GM10248 (cell line): Measurements from ENCODE around the gene TAF1D.

Experiments used
- CTCF ChIA-PET: fragments of 300-600 bp; sonication (Branson Sonifier 250); formaldehyde crosslinking; extraction: SDS; loops from one replicate; lab custom pipeline; 2021; ENCODE audit warnings: antibody characterized with exemption; lab: Yijun Ruan, JAX
- POLR2A ChIA-PET: fragments of 350-650 bp; sonication (Branson Sonifier 250); formaldehyde crosslinking; extraction: SDS; loops from one replicate; lab custom pipeline; 2020; ENCODE audit warnings: antibody characterized with exemption; lab: Yijun Ruan, JAX
- DNase-seq: peaks from one replicate; pipeline ENCODE4 v3.0.0; 2012; ENCODE audit errors: extremely low spot score
- TF ChIP-seq, protein P1 (sequence below): IDR thresholded peaks from 2 replicates; pipeline ENCODE4 v1.5.1; 2012; ENCODE audit warnings: mild to moderate bottlenecking, low read depth; ENCODE audit errors: extremely low read depth, missing control alignments, control extremely low read depth

TAF1D gene

DNA sequence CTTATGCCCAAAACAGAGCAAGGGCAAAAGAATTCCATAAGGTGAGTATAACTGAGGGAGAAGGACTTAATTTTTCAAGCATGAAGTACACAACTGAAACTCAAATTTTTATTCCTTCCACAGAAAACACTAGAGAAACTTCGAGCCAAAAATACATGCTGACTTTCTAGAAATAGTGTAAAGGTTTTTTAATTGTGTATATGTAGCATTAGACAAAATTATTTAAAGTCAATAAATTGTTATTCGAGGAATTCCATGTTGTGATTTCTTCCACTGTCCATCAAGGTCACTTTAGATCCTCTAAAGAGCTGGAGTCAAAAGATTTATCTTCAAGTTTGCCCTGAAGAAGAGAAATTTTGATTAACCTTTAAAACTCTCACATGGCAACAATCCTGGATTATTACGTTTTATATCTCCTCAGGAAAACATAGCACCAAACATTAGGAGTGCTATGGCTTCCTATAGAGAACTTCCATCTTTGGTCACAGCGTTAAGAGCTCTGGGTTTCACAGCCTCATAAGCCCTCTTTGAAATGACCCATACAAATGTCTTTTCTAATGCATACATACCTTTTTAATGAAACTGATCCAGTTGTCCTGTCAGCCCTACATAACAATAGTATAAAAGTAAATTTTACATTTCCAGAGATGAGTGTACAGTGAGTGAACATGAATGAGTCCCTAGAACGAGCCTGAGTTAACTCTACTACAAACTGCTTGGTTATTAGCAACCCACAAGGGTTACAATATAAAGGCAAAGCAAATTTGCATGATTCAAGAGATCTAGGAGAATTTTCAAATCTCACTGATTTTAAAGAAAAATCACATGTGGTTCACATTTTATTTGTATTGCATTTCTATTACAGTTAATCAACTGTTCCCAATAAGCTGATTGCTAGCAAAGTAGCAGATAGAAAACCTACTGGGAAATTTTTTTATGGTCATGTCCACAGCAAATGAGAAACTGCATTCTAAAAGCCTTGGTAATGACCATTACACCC, 10.9 kb downstream of the TAF1D start:
- TF ChIP-seq, protein P1, sequence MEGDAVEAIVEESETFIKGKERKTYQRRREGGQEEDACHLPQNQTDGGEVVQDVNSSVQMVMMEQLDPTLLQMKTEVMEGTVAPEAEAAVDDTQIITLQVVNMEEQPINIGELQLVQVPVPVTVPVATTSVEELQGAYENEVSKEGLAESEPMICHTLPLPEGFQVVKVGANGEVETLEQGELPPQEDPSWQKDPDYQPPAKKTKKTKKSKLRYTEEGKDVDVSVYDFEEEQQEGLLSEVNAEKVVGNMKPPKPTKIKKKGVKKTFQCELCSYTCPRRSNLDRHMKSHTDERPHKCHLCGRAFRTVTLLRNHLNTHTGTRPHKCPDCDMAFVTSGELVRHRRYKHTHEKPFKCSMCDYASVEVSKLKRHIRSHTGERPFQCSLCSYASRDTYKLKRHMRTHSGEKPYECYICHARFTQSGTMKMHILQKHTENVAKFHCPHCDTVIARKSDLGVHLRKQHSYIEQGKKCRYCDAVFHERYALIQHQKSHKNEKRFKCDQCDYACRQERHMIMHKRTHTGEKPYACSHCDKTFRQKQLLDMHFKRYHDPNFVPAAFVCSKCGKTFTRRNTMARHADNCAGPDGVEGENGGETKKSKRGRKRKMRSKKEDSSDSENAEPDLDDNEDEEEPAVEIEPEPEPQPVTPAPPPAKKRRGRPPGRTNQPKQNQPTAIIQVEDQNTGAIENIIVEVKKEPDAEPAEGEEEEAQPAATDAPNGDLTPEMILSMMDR: no peak
- ChIA-PET CTCF (interaction anchor here (1.1 to 3.9 kb wide), 5 partner anchors 10 to 42 kb away, joined by 3 to 15 read pairs (median 5); no protein-coding TSS in a partner anchor), POLR2A (interaction anchor here (0.6 to 3.2 kb wide), 2 partner anchors 11 to 67 kb away, joined by 3 to 21 read pairs; partner anchors contain the start of genes C11orf54 and TAF1D)
- DNase-seq: no peak

DNA sequence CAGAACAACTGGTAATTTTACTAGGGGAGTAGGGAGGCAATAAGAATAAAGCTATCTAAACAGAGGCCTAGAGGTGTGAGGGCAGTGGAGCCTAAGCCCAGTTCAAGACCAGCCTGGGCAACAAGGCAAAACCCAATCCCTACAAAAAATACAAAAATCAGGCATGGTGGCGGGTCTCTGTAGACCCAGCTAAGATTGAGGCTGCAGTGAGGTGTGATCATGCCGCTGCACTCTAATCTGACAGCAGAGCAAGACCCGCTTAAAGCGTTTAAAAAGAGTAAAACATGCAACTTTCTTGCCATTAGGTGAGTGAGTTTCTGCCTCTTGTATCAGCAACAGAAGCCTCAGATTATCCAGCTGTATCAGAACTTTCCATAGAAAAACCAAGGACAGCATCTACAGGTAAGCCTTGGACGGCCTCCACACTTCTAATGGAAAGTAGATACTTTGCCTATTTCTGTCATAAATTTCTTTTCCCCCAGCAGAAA, 12.1 kb downstream of the TAF1D start:
- TF ChIP-seq, protein P1: no peak
- ChIA-PET CTCF (interaction anchor here (1.5 to 3.9 kb wide), 3 partner anchors 9 to 41 kb away, joined by 3 to 15 read pairs (median 5); no protein-coding TSS in a partner anchor), POLR2A (interaction anchor here (3.2 kb wide), 1 partner anchor 12 kb away, joined by 21 read pairs; the partner anchor contains the start of genes C11orf54 and TAF1D)
- no peak for DNase-seq

DNA sequence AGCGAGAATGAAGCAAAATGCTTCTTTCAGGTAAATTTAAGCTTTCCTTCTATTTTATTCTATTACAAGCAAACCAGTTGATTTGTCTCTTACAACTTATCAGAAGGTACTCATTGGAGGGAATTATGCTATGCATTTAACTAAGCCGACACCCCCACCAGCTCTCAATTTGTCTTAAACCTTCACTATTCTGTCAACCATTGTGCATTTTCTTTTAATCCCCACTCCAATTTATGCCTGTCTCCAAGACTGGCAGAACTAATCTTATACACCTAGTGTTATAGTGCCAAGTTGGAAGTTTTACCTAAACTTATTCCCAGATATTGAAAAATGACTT, 12.5 kb downstream of the TAF1D start:
- CTCF ChIA-PET: interaction anchor here (3.9 kb wide), 1 partner anchor 9 kb away, joined by 15 read pairs; no protein-coding TSS in a partner anchor
- POLR2A ChIA-PET: interaction anchor here (3.2 kb wide), 1 partner anchor 12 kb away, joined by 21 read pairs; the partner anchor contains the start of genes C11orf54 and TAF1D
- TF ChIP-seq, protein P1: no peak
- no peak for DNase-seq

DNA sequence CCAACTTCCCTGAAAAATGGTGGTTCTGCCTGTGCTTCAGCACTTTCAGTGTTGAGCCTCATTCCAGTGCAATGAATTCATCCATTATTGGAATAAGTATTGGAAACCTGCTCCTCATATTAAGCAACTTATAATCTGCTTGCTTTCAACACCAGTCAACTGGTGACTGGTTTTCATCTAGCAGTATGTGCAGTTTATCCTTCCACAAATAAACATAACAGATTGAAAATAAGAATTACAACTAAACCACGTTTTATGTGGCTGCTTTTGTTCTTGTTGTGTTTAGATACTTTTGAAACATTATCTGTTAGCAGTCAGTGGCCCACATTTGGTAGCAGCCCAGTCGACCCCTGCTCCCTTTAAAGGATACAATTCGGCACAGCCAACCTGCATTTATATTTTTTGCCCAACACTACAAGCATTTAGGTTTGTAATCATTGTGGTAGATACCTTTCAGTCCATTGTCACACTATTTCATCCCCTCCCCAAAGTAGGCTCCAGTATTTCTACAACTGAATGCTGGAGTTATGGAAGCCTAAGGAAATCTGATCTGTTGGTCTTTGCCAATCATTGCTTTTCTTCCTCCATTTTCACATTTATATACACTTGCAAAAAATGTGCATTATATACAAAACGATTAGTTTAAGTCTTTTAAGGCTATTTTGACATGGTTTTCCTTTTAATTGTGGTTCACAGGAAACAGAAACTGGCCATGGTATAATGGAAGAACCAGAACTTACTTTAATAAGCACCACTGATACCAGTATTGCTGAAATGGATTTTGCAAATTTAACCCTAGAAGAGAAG, 13.1 kb downstream of the TAF1D start:
- DNase-seq: no peak
- POLR2A ChIA-PET: interaction anchor here (2.1 kb wide), 1 partner anchor 13 kb away, joined by 7 read pairs; the partner anchor contains the start of genes C11orf54 and TAF1D
- CTCF ChIA-PET: interaction anchor here (0.8 to 1.3 kb wide), 2 partner anchors 9 to 10 kb away, joined by 3 read pairs; no protein-coding TSS in a partner anchor
- TF ChIP-seq, protein P1: no peak

DNA sequence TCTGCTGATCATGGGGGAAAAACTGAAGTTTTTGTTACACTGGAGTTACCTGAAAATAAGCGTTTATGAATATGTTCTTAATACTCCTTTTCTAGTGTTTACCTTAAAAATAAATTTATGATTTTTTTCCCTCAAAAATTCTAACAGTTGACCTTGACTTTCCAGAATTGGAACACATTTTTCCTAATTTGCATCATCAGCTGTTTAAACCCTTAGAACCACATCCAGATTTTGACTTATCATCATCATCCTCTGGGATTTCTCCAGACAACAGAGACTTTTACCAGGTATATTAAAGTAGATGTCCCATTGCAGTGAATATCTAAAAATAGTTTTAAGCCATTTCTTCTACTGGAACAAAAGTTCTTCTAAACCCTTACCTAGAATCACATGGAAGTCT, 17.2 kb downstream of the TAF1D start:
- CTCF ChIA-PET: interaction anchor here (1.2 kb wide), 1 partner anchor 27 kb away, joined by 3 read pairs; no protein-coding TSS in a partner anchor
- POLR2A ChIA-PET: no interaction called here

More for the DNA sequence above, 17.2 kb downstream of the TAF1D start:
- no peak for DNase-seq
- TF ChIP-seq, protein P1: no peak
